Testis (tissue), 3 donors: ENCODE measurements around the gene ADAMTSL1. TPM values are rescaled to one million over a fixed set of nuclear protein-coding genes. Genes with fewer than 3 reads are reported as not detected.

Experiments used
- DNase-seq: peaks from one replicate; pipeline ENCODE4 v3.0.0-alpha.2; 2019
- H3K27ac ChIP-seq, 2 donors: fragments of 200-600 bp; sonication (generic); one replicate each; pipeline ENCODE4 v1.5.1; 2019
- H3K27me3 ChIP-seq: fragments of 200-600 bp; sonication (generic); one replicate; pipeline ENCODE4 v1.5.1; 2019
- H3K36me3 ChIP-seq: fragments of 200-600 bp; sonication (generic); one replicate; pipeline ENCODE4 v1.5.1; 2017; ENCODE audit warnings: low read depth; ENCODE audit errors: missing control alignments
- H3K4me1 ChIP-seq: fragments of 200-600 bp; sonication (generic); one replicate; pipeline ENCODE4 v1.5.1; 2019
- H3K4me3 ChIP-seq, 2 donors: fragments of 200-600 bp; sonication (generic); one replicate each; pipeline ENCODE4 v1.5.1; 2017 to 2019
- H3K9me3 ChIP-seq: fragments of 200-600 bp; sonication (generic); one replicate; pipeline ENCODE4 v1.5.1; 2017
- POLR2A ChIP-seq: fragments of 450-650 bp; IDR thresholded peaks from one replicate; pipeline ENCODE4 v1.6.1; 2017; ENCODE audit warnings: antibody characterized with exemption, mild to moderate bottlenecking, moderate library complexity
- WGBS, 2 donors: methylation state at CpG; one replicate each; pipeline ENCODE4 v1.1.5; 2018; 5-methylcytosine and 5-hydroxymethylcytosine counted together
- intact Hi-C: fragments of 100-400 bp; cut with DNase I; formaldehyde crosslinking; loops from one replicate; pipeline ENCODE4 v1.15.1; 2023; ENCODE audit warnings: low total_unique reads
- polyA plus RNA-seq: library from polyadenylated mRNA; stranded (reverse); fragments of 350-450 nt; fragmentation: Illumina TruSeq; extraction: RNeasy Lipid Tissue Mini Kit (QIAGEN cat#74804); gene quantifications from one replicate; pipeline ENCODE4 v1.2.3, GENCODE V29; 2014; ENCODE audit warnings: low read depth, low replicate concordance; ENCODE audit not compliant: insufficient read depth
- total RNA-seq, 2 donors: library from RNA; depleted of rRNA; stranded (reverse); fragments of >200 nt; gene quantifications; one replicate each; pipeline ENCODE4 v1.2.3, GENCODE V29; 2016
- TF ChIP-seq, protein P1 (sequence below), 3 experiments: fragments of 450-650 bp in 2 of 3; fragments of 200-600 bp in 1 of 3; sonication (generic) in 1 of 3; IDR thresholded peaks; one replicate each; pipeline ENCODE4 v1.5.1; 2016 to 2019; ENCODE audit warnings: antibody characterized with exemption in 3 of 3, mild to moderate bottlenecking in 2 of 3, moderate library complexity in 1 of 3

The ADAMTSL1 gene
- total and polyA plus RNA-seq, 3 donors from 2014 or later: 4.7 to 12.3 (median 6.7) TPM

DNA sequence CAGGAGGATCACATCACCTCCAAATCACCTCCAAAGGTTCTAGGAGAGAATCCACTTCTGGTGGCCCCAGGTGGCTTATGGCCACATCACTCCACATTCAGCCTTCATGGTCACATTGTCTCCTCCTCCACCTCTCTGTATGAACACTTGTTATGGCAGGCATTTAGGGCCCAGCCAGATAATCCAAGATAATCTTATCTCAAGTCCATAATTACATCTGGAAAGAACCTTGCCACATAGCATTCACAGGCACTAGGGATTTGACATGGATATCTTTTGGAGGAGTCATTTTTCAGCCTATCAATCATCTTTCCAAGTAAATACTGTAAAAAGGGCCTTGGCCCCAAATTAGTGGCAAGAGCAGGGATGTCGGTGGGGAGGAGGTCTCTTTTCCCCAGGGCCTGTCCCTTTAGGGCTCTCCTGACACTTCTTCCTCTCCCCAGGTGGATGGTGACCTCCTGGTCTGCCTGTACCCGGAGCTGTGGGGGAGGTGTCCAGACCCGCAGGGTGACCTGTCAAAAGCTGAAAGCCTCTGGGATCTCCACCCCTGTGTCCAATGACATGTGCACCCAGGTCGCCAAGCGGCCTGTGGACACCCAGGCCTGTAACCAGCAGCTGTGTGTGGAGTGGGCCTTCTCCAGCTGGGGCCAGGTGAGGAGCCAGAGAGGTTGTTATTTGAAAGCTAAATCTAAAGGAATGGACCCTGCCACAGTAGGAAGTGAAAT, 418.2 kb downstream of the ADAMTSL1 start:
- 85 to 91% methylated on average over 2 to 5 of the region's 5 CpGs for WGBS, 2 donors
- no peak for TF ChIP-seq POLR2A
- TF ChIP-seq, protein P1, sequence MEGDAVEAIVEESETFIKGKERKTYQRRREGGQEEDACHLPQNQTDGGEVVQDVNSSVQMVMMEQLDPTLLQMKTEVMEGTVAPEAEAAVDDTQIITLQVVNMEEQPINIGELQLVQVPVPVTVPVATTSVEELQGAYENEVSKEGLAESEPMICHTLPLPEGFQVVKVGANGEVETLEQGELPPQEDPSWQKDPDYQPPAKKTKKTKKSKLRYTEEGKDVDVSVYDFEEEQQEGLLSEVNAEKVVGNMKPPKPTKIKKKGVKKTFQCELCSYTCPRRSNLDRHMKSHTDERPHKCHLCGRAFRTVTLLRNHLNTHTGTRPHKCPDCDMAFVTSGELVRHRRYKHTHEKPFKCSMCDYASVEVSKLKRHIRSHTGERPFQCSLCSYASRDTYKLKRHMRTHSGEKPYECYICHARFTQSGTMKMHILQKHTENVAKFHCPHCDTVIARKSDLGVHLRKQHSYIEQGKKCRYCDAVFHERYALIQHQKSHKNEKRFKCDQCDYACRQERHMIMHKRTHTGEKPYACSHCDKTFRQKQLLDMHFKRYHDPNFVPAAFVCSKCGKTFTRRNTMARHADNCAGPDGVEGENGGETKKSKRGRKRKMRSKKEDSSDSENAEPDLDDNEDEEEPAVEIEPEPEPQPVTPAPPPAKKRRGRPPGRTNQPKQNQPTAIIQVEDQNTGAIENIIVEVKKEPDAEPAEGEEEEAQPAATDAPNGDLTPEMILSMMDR (IDR thresholded peaks at IDR 0.05): no peak
- Histone ChIP-seq H3K9me3 (no peaks in the 10 kb centered on the region), H3K36me3 (no peaks in the 10 kb centered on the region), H3K4me1 (no peaks in the 10 kb centered on the region), H3K27ac (no peak overlapping the region), H3K27me3 (no peaks in the 10 kb centered on the region), H3K4me3 (no peak overlapping the region)
- intact Hi-C loops: no loop called here
- no peak for DNase-seq

DNA sequence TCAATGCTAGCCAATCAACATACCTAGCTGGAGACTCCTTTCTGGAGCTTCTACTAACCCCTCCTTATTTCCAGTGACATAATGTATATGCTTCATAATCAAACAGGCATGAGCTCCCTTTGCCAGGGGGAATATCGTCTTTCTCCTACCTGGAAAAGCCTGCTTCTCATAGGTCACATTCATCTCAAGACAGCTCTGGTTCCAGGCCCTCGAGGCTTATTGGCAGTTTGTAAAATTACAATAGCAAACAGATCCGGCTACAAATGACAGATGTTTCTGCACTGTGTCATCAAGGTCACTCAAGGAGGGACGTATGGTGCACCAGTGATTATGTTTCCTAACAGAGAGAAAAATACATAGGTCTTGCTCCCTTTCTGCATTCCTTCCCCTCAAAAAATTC, 419.1 kb downstream of the ADAMTSL1 start:
- Histone ChIP-seq H3K36me3 (no peaks in the 10 kb centered on the region), H3K4me3 (no peak overlapping the region), H3K27me3 (no peaks in the 10 kb centered on the region), H3K27ac (no peak overlapping the region), H3K9me3 (no peaks in the 10 kb centered on the region), H3K4me1 (no peaks in the 10 kb centered on the region)
- TF ChIP-seq, protein P1 (IDR thresholded peaks at IDR 0.05): no peak
- no peak for TF ChIP-seq POLR2A
- DNase-seq: no peak
- WGBS, 2 donors: 65 to 77% methylated on average over 4 of the region's 4 CpGs
- intact Hi-C loops: no loop called here

GRCh38 chr9:18893491-18893890, 419.5 kb downstream of the ADAMTSL1 start:
- WGBS, 2 donors: 38 to 100% methylated on average over 1 of the region's 1 CpG
- H3K36me3 ChIP-seq: no peaks in the 10 kb centered on the region

GRCh38 chr9:18896004-18896403, 422.1 kb downstream of the ADAMTSL1 start:
- Histone ChIP-seq H3K4me3 (no peak overlapping the region), H3K4me1 (no peaks in the 10 kb centered on the region), H3K9me3 (no peaks in the 10 kb centered on the region), H3K27me3 (no peaks in the 10 kb centered on the region), H3K36me3 (no peaks in the 10 kb centered on the region), H3K27ac (no peak overlapping the region)
- DNase-seq: no peak
- no peak for TF ChIP-seq POLR2A
- intact Hi-C loops: no loop called here

More at GRCh38 chr9:18893491-18893890, 419.5 kb downstream of the ADAMTSL1 start:
- H3K27me3 ChIP-seq: no peaks in the 10 kb centered on the region
- H3K9me3 ChIP-seq: no peaks in the 10 kb centered on the region
- H3K4me1 ChIP-seq: no peaks in the 10 kb centered on the region
- TF ChIP-seq POLR2A: no peak
- TF ChIP-seq, protein P1 (IDR thresholded peaks at IDR 0.05): no peak
- no peak for DNase-seq
- no peak overlapping the region for H3K27ac ChIP-seq
- intact Hi-C loops: no loop called here
- H3K4me3 ChIP-seq: no peak overlapping the region

DNA sequence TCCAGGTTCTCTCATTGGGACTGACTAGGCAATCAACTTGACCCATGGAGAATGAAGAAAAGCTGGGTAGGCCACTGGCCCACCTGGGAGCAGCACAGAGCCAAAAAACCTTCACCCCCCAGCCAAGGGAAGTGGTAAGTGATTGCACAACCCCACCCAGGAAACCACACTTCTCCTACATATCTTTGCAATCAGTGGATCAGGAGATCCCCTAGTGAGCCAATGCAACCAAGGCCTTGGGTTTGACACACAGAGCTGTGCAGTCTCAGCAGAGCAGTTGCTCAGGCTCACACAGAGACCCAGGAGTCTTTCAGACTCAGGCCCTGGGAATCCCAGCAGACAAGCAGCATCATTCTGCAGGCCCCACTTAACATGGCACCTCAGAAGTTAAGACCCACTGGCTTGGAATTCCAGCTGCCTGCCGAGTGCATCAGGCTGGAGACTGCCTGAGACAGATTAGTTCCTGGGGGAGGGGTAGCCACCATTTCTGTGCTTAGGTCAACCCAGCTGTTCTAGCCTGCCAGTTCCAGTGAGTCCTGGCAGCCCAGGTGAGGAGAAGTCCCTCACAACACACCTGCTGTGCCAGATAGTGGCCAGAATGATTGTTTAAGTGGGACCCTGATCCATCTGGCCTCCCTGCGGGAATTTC, 422.7 kb downstream of the ADAMTSL1 start:
- no peak overlapping the region for H3K27ac ChIP-seq
- no peak overlapping the region for H3K4me3 ChIP-seq
- no peak for DNase-seq
- no peaks in the 10 kb centered on the region for H3K9me3 ChIP-seq
- H3K27me3 ChIP-seq: no peaks in the 10 kb centered on the region
- no peak for TF ChIP-seq POLR2A
- intact Hi-C loops: no loop called here
- H3K36me3 ChIP-seq: no peaks in the 10 kb centered on the region
- WGBS, 2 donors: 92 to 100% methylated on average over 1 to 2 of the region's 2 CpGs
- no peaks in the 10 kb centered on the region for H3K4me1 ChIP-seq
